Ovary (tissue), 3 donors: ENCODE data around the gene FGD4.
"Not testable (repeated sequence)": the region's sequence is repeated elsewhere in the genome, so short reads cannot be mapped to it uniquely, and the experiment has no call there.

Source experiments
- CTCF ChIP-seq, 3 donors: fragments of 450-650 bp in 2 of 3; fragments of 200-600 bp in 1 of 3; IDR thresholded peaks; one replicate each; pipeline versions ENCODE4 v1.5.1 to v1.8.0; 2016 to 2022; ENCODE audit warnings: antibody characterized with exemption in 3 of 3, mild to moderate bottlenecking in 1 of 3
- EP300 ChIP-seq: sonication (generic); formaldehyde crosslinking; IDR thresholded peaks from one replicate; pipeline ENCODE4 v1.6.1; 2017; ENCODE audit warnings: antibody characterized with exemption
- POLR2A ChIP-seq: fragments of 450-650 bp; IDR thresholded peaks from one replicate; pipeline ENCODE4 v1.6.1; 2017; ENCODE audit warnings: antibody characterized with exemption, mild to moderate bottlenecking, moderate library complexity
- donor health status: DM: no; HTN: no; CAD: no.

- TF ChIP-seq CTCF (IDR thresholded peaks at IDR 0.05); EP300; POLR2A: not testable (repeated sequence)
These were observed 126.4 kb downstream of the FGD4 start for GRCh38 chr12:32525802-32526201.
